Hindlimb muscle (tissue), 1 donor: Measurements from ENCODE around the gene TBCD. TPM values are rescaled to one million over a fixed set of nuclear protein-coding genes. Genes with fewer than 3 reads are reported as not detected.

Experiments
- DNase-seq: peaks from one replicate; pipeline ENCODE4 v3.0.0-alpha.2; 2013
- polyA plus RNA-seq: library from polyadenylated mRNA; unstranded; fragments of 120-200 nt; gene quantifications from one replicate; pipeline ENCODE4 v1.2.1, GENCODE V29; 2013; ENCODE audit not compliant: insufficient read length

Gene TBCD
- polyA plus RNA-seq, 1 donor, result 69.8 TPM

DNA sequence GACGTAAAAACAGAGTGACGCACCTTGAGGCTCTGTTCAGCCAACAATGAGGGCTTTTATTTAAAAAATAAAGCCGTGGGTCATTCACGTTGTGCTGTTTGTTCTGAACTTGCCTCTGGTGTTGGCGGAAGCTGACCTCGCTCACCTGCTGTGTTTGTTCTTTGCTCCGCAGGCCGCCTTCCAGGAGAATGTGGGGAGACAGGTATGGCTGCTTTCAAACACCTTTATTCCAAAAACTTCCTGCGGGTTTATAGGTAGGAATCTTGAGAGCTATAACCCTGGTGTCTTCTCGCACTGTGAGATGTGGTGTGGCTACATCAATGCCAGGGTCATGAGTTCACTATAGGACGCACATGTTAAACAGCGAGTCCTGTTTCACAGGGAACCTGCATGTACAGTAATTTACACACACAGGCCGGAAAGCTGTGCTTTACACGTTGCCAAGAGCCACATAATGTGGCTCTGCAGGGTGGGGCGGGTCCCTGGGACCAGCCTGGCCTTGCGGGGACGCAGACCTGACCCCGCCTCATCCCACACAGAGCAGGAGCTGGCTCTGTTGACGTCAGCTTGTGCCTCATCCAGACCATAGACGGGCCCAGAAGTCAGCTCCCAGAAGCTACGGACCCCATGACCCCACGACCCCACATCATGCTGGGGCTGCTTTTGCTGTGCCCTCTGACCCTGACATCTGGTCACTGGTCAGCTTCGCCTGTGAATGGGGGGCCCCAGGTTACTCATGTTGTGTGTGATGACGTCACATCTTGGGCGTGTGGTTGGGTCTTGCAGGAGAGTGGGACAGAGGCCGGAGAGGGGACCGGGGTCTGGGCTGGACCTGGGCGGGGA is 137.9 kb downstream of the TBCD start:
- no peak for DNase-seq

GRCh38 chr17:82890339-82890730 is 138.5 kb downstream of the TBCD start:
- no peak for DNase-seq

DNA sequence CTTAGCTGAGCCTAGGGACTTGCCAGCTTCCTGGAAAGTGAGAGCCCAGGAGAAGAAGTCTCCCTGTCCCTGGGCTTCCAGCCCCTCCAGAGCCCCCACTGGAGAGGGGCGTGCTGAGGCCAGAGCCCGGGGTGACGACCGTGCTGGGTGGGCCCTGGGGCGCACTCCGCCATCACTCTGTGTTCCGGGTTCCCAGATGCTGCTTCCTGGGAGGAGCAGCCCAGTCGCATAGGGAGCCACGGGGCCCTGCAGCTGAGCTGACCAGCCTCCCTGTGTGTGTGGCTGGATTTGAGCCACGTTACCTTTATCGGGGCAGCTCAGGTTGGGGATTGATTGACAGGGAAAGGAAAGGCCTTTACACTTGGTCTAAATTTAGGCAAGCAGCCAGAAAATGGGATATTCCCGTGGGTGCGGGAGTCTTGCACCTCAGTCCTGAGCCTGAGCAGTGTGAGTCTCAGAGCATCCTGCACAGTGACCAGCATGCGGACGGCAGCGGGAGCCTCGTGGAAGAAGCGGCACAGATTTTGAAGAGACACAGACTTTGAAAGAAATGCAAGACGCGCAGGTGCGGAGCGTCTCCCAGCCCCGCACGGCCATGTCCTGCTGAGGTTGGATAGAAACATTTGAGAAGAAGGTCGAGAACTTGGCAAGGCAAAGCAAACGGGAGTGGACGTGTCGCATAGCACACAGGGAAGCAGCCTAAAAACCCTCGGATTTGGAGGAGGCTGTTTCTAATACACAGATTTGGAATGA is 139.2 kb downstream of the TBCD start:
- no peak for DNase-seq

DNA sequence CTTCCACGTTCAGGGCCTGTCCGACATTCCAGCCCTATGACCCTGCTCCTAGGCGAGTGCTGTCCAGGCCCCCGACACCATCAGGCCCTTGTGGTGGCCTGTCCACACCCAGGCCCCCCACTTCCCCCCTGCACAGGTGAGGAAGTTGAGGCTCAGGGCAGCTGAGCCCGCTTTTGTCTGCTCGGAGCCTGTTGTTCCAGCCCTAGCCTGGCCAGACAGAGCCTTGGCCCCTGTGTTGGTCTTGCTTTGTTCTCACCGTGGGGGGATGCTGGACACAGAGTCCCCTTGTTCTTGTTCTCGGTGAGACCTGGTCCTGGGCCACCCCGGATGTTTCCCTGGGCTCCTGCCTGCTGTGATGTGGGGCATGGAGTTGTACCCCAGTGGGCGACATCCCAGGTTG is 140.0 kb downstream of the TBCD start:
- DNase-seq, result no peak

DNA sequence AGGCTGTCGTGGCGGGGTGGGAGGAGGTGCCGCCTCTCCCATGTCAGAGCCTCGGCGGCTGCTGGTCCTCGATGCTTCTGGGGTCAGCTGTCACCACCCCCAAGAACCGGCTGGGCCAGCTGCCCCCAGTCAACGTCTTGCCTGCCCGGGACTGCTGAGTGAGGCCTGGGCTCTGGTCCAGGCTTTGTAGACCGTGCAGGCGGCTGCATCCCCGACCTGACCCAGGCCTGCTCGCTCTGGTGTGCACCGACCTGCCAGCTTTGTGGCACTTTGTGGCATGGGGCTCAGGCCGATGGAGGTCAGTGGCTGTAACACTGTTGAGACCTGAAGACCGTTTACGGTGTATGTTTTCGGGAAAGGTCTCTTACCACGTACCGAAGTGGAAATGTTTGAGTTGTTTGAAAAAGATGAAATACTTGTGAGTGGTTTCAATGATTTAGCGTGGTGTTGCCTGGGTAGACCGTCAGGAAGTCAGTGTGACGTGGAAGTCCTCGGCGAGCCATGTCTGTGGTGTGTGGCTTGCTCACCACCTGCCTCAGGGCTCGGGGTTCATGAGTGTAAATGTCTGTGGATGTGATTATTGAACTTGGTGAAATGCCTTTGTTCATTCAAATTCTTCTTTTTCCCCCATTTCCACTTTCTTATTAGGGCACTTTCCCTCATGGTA is 141.2 kb downstream of the TBCD start:
- no peak for DNase-seq

GRCh38 chr17:82893779-82894178 is 141.9 kb downstream of the TBCD start:
- DNase-seq, result no peak

GRCh38 chr17:82894389-82894788 is 142.5 kb downstream of the TBCD start:
- no peak for DNase-seq

- DNase-seq, result no peak
Measured at GRCh38 chr17:82895087-82895486, 143.2 kb downstream of the TBCD start.

- no peak for DNase-seq
Measured at GRCh38 chr17:82896071-82897000, 144.5 kb downstream of the TBCD start.

DNA sequence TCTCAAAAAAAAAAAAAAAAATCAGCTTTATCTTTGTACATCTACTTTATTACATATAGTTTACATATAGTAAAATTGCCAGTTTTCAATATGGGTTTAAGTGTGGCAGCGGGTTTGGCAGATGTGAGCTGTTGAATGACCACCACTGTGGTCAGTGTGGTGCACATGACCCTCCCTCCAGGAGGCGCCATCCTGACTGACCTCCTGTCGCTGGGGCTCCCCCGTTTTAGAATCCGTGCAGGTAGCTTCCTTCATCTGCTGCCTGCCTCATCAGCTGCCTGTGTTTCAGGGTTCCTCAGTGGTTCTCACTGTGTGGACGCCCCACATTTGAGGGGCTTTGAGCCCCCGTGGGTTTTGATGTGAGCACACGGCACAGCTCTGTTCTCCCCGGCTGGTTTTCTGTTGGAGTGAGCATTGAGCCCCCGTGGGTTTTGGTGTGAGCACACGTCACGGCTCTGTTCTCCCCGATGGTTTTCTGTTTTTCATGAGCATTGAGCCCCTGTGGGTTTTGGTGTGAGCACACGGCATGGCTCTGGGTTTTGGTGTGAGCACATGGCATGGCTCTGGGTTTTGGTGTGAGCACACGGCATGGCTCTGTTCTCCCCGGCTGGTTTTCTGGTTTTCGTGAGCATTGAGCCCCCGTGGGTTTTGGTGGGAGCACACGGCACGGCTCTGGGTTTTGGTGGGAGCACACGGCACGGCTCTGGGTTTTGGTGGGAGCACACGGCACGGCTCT is 145.8 kb downstream of the TBCD start:
- DNase-seq, result no peak

DNA sequence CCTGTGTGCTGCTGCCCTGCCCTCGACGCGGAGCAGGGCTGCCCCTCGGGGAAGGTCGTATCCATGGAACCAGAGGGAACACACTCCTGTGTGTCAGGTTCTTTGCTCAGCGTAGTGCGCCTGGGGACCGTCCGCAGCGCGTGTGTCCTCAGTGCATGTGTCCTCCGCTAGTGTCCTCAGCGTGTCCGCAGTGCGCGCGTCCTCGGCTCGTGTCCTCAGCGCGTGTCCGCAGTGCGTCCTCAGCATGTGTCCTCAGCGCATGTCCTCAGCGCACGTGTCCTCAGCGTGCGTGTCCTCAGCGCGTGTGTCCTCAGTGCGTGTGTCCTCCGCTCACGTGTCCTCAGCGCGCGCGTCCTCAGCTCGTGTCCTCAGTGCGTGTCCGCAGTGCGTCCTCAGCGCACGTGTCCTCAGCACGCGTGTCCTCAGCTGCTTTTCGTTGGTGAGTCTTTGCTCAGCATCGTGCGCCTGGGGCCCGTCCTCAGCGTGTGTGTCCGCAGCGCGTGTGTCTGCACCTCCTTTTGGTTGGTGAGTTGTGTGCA is 147.2 kb downstream of the TBCD start:
- DNase-seq, result no peak

GRCh38 chr17:82899941-82900340 is 148.1 kb downstream of the TBCD start:
- no peak for DNase-seq

- DNase-seq, result peak; percentile 54
Measured at GRCh38 chr17:82900741-82901140, 148.9 kb downstream of the TBCD start.

DNA sequence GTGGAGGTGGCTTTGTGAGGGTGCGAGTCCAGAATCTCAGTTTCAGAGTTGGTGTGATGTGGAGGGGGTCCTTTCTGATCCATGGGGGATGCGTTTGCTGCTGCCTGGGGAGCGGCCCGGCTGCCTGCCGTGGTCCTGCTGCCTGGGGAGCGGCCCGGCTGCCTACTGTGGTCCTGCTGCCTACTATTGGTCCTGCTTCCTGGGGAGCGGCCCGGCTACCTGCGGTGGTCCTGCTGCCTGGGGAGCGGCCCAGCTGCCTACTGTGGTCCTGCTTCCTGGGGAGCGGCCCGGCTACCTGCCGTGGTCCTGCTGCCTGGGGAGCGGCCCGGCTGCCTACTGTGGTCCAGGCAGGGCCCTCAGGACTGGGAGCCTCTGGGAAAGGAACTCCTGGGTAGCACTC is 149.5 kb downstream of the TBCD start:
- DNase-seq, result no peak

DNA sequence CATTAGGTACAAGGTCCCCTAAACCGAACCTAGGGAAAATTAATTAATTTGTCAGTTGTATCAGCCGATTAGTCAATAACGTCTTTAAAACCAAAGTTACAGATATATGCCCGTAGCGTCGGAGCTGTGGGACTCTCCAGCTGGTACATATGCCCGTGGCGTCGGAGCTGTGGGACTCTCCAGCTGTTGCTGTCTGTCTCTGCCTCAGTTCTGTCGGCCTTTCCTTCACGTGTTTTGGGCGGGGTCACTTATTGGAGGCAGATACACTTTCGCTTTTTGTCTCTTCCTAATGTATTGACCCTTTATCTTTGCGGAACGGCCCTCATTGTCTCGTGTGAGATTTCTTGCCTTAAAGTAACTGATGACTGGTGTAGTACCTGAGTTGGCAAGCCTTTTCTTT is 150.0 kb downstream of the TBCD start:
- no peak for DNase-seq

GRCh38 chr17:82902972-82903874 is 151.4 kb downstream of the TBCD start:
- no peak for DNase-seq

DNA sequence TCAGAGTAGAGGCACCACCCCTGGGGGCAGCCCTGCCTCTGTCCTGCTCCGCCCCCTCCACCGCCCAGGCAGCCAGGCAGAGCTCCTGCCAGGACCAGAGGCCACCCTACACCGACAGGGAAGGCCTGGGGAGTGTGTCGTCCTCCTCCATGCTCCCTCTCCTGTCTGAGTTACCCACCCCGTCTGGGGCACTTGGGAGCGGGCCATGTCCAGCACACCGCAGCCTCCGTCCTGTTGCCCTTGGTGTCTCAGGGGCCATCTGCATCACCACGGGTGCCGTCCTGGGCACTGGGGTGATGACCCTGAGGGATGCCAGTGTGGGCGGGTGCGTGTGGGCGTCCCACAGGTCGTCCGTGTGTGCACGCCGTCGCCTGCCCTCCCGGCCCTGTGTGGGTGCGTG is 153.3 kb downstream of the TBCD start:
- no peak for DNase-seq

DNA sequence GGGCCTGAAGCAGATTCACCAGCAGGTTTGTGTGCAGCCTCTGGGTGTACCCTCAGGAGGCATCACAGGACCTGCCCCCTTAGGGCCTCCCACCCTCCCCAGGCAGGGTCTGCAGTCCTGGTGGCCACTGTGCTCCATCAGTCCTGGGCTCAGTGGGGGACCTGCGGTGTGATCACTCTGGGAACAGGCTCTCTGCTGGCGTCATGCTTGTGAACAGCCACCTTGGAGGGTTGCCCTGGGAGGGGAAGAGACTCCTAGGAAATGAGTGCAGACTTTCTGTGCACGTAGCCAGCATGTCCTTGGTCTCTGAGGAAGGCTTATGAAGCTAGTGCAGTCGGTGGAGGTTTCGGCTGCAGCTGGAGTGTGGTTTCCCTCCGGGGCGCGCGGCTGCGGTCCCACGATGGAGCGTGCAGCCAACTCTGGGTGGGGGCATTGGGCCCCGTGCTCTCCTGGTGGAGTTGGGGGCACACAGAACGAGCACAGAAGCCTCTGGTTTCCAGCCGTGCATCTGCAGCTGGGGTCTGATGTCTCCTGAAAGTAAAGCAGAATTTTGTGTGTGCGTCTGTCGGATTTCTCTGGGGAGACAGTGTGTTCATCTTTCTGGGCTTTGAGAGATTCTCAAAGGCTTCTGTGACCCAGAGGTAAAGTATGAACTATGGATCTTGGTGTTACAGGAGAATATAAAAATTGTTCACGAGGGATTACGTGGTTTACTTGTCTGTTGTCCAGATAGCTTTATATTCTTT is 156.1 kb downstream of the TBCD start:
- DNase-seq, result no peak

- no peak for DNase-seq
Measured at GRCh38 chr17:82908543-82909160, 156.8 kb downstream of the TBCD start.
